SIG-M5 treated with dmso at 0.1 percent for 504 hours (cell line): ENCODE data around the gene GABPB2.

Experiments
- DNase-seq: peaks from one replicate; lab custom pipeline; 2025; ENCODE audit not compliant: unreplicated experiment; lab: John Stamatoyannopoulos, UW

Gene GABPB2

DNA sequence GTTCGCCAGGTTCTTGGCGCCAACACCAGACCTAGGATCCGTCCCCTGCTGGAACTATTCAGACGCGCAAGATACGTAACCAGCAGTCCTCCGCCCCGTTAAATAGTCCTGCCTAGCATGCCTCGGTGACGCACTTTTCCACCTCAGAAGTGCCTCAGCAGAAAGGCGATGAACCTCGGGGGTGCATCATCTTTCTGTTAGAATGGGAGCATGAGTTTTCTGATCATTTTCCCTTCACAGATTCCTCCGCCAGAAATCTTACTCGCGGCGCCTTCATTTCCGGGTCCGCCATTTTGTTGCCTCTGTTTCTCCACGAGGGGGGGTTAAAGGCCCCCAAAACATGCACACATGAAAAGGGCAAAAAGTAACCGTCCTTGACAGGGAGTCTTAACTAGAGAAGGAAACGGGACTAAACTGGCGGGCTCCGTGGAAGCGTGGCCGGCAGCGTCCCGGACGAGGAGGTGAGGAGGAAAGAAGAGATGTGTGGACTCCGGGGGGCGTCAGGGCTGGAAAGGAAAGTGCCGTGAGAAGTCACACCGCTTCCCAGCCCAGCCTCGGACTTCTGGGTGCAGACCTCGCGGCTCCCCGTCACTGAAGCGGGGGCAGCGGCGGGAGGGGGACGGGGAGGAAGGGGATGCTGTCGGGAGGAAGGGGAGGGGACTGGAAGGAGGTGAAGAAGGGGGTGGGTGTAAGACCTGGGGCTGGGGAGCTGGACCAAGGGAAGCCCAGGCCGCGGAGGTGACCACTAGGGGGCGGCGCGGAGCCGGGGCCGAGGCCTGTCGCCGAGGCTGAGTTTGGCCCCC, at the start of gene GABPB2:
TSS of gene GABPB2 (plus strand) at position 288 of the 803 bp plus-strand sequence. CDS start 17,429 bp downstream, outside the sequence.
- DNase-seq = peak; percentile 97

- DNase-seq = peak; percentile 80
Measured at GRCh38 chr1:151024540-151025146, 45.9 kb upstream of the GABPB2 start.

DNA sequence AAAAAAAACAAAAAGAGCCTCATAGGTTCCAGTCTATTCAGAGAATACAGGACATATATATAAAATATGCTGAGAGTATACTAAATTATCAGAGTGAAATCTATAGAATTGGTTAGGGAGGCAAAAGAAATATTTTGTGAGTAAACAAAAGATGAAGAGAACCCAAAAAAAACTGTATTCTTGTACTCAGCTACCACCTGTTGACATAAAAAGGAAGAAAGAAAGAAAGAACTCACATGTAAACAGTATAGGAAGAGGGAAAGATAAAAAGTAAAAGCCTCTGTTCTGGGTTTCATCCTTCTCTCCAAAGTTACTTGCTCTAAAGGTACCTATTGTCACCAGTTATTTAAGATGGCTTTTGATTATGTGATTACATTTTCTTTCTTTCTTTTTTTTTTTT, 44.1 kb upstream of the GABPB2 start:
- DNase-seq = no peak

- DNase-seq = no peak
Measured at GRCh38 chr1:151032164-151032563, 38.4 kb upstream of the GABPB2 start.

GRCh38 chr1:151035167-151035566, 35.4 kb upstream of the GABPB2 start:
- DNase-seq = no peak

DNA sequence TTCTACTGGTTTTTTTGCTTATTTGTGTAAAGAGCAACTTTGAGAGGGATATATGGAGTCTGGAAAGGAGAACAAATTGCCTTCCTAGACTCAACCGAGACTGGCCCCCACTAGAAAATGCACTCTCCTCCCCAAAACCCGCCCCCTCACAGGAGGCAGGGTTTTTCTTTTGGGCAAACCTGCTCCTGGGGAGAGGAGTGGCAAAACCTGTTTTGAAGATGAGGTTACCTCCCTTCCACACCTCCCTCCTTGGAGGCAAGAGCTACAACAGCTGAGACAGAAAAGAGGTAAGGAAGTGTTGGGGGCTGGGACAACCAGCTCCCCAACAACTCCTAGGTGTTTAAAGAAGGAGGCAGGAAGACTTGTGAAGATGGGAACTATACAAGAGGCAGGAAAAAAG, 34.2 kb upstream of the GABPB2 start, which contains the start of gene BNIPL:
TSS of gene BNIPL (plus strand) at position 231 of the 400 bp plus-strand sequence. CDS start at position 371, 140 bp downstream.
- peak; percentile 57 for DNase-seq

DNA sequence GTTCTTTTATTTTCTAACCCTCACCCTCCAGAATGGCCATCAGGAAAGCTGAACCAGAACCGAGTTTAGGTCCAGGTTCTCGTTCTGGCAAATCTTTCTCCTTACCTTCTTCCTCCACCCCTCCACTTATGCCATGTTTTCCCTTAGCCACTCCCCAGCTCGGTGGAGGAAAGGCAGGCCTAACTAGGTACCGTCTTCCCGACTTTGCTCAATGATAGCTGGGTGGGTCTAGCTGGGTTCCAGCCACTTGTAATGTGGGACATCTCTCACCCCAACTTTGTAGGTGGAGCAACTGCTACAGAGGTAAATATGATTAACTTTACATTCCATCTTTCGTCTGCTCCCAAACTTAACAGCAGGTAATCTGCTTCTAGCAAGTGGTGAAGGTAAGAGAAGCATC, 33.5 kb upstream of the GABPB2 start:
- DNase-seq = no peak

DNA sequence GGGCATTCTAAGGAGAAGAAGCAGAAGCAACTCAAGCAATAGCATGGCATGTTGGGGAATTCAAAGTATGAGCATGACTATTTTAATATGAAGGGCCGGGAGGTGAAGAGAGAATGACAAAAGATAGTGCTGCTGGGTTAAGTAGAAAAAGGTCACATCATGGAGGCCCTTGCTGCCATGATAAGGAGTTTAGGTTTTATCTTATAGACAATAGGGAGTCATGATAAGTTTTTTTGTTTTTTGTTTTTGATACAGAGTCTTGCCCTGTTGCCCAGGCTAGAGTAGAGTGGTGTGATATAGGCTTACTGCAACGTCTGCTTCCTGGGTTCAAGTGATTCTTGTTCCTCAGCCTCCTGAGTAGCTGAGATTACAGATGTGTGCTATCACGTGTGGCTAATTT, 31.0 kb upstream of the GABPB2 start:
- DNase-seq = no peak

- DNase-seq = no peak
Measured at GRCh38 chr1:151043163-151043562, 27.4 kb upstream of the GABPB2 start.

DNA sequence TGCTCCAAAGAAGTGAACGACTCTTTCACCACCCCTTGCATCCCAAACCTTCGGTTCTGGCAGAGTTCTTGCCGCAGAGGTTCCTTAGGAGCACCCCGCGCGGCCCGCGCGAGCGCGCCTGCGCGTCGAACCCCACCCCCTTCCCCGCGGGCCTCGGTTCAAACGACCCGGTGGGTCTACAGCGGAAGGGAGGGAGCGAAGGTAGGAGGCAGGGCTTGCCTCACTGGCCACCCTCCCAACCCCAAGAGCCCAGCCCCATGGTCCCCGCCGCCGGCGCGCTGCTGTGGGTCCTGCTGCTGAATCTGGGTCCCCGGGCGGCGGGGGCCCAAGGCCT, 23.0 kb upstream of the GABPB2 start, which contains the start of gene C1orf56:
TSS of gene C1orf56 (plus strand) at position 161 of the 334 bp plus-strand sequence. CDS start at position 258, 97 bp downstream.
- peak; percentile 34 for DNase-seq

- peak; percentile 78 for DNase-seq
Measured at GRCh38 chr1:151047925-151048644, 22.5 kb upstream of the GABPB2 start.

DNA sequence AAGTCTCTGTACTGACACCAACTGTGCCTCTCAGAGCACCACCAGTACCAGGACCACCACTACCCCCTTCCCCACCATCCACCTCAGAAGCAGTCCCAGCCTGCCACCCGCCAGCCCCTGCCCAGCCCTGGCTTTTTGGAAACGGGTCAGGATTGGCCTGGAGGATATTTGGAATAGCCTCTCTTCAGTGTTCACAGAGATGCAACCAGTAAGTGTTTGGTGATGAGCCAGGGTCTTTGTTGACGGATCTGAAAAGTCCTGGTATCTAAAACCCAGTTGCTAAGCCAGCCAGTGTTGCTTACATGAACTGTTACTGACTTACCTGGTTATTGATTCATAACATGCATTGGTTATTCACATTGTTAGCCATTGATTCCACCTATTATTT, 21.9 kb upstream of the GABPB2 start:
- DNase-seq = no peak

DNA sequence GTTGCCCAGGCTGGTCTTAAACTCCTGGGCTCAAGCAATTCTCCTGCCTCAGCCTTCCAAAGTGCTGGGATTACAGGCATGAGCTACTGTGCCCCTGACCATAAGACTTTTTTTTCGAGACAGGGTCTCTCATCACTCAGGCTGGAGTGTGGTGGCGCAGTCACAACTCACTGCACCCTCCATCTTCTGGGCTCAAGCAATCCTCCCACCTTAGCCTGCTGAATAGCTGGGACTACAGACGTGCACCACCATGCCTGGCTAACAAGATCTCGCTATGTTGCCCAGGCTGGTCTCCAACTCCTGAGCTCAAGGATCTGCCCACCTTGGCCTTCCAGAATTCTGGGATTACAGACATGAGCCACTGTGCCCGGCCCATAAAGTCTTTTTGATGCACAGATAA, 21.1 kb upstream of the GABPB2 start:
- DNase-seq = no peak

DNA sequence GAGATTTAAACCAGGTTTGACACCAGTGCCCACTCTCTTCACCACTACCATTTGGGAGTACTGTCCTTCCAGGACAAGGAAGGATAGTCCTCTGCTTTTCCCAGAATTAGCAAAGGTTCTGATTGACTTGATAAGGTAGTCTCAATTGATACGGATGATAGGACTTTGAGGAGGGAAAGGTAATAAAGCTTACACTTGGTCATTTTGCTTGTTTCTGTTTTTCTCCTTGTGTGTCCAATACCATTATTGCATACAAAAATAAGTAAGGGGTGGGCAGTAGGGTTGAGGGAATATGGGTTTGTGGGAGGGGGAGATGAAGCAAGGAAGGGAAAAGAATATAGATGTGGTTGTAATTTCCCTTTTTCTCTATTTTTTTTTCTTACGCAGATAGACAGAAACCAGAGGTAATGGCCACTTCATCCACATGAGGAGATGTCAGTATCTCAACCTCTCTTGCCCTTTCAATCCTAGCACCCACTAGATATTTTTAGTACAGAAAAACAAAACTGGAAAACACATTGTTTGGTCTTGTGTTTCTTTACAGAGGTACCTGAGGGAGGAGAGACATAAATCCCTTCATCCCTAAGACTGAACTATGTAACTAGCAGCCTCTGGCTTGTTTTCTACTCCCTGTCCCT, 20.4 kb upstream of the GABPB2 start:
- DNase-seq = no peak

DNA sequence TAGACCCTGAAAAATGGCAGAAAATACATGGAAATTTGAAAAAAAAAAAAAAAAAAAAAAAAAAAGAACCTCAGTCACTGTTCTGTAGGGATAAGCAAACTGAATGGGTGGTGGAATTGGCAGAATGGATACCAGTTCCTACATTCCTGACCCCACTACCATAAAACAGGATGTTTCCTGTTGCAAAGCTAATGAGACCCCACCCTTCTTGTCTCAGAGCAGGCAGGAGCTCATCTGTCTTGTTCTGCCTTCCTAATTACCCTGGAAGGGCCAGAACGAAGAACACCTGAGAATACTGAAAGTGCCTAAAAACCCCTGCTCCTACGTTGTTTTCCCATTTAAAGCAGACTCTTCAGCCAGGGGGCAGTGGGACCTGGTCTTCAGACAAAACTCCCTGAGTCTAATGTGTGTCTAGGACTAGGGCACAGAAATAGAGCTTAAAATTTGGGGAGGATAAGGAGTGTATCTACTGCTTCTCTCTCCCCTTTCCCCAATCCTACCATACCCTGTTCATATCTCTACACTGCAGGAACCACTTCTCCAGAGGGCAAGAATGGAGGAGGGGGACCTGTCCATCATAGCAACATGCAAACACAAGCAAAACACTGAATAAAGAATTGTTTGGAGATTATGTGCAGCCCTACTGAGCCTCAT, 19.1 kb upstream of the GABPB2 start:
- no peak for DNase-seq

DNA sequence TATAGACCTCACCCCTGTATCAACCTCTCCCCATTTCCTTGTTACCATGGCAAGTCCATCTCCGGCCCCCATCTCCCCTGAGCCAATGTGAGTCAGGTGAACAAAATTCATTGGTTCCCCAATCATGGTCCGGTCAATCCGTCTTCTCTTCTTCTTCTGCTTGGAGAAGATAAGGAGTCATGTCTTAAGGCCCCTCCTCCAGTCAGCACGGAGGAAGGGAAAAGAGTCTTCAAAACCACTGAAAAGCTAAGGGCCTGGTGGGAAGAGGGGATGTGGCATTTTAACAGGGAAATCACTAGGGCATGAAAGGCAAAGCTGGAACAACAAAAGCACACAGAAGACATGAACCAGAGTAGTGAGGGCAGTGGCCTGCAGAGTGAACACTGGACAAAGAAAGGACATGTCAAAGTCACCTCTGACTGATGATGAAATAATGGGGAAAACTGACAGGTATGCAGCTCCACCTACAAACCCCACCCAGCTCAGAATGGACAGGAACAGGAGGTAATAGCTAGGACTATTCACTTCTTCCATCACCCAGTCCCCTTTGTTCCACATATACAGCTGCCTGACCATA, 15.5 kb upstream of the GABPB2 start:
- DNase-seq = no peak

DNA sequence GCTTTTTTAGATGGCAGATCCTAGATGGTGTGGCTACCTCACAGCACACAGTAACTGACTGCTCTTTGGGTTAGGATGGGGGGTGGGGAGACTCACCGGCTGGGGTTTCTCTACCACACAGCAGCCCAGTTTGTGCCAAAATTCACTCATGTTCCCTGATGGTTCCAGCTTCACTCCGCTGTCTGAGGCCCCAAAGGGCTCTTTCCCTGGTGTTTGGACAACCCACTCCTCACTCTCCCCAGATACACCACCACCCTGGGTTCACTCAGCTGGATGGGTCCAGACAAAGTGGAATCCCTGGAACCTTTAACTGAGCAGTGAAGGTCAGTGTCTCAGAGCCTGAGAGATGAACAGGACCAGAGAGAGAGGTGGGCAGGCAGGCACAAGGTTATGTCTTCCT, 15.0 kb upstream of the GABPB2 start:
- DNase-seq = no peak

GRCh38 chr1:151056149-151056548, 14.4 kb upstream of the GABPB2 start:
- DNase-seq = peak; percentile 58

- peak; percentile 76 for DNase-seq
Measured at GRCh38 chr1:151058692-151059091, 11.9 kb upstream of the GABPB2 start.
